GM18868 (cell line): ENCODE data around the gene TMEM121.
"Not testable (repeated sequence)": the region's sequence is repeated elsewhere in the genome, so short reads cannot be mapped to it uniquely, and the experiment has no call there.

ENCODE experiments used
- ATAC-seq: cut with Tn5 transposase; IDR thresholded peaks from one replicate; pipeline ENCODE4 v1.9.1; 2021; ENCODE audit warnings: mild to moderate bottlenecking, moderate library complexity; ENCODE audit not compliant: unreplicated experiment

TMEM121 gene

DNA sequence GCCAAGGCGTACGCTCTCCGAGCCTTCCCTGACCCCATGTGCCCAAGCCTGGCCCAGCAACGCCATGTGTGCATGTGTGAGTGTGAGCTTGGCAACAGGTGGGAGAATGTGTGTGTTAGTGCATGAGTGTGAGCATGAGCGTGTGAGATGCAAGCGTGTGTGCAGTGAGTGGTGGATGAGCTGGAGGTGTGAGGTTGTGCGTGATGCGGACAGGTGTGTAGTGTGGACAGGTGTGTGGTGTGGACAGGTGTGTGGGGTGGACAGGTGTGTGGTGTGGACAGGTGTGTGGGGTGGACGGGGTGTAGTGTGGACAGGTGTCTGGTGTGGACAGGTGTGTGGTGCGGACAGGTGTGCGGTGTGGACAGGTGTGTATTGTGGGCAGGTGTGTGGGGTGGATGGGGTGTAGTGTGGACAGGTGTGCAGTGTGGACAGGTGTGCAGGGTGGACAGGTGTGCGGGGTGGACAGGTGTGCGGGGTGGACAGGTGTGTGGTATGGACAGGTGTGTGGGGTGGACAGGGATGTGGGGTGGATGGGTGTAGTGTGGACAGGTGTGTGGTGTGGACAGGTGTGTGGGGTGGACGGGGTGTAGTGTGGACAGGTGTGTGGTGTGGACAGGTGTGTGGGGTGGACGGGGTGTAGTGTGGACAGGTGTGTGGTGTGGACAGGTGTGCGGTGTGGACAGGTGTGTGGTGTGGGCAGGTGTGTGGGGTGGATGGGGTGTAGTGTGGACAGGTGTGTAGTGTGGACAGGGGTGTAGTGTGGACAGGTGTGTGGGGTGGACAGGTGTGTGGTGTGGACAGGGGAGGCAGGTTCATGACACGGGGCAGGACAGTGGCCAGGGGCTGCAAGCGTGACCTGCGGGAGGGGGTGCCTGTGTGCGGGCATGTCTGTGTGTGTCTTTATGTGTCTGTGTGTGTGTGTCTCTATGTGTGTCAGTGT, 41.1 kb downstream of the TMEM121 start:
- not testable (repeated sequence) for ATAC-seq

DNA sequence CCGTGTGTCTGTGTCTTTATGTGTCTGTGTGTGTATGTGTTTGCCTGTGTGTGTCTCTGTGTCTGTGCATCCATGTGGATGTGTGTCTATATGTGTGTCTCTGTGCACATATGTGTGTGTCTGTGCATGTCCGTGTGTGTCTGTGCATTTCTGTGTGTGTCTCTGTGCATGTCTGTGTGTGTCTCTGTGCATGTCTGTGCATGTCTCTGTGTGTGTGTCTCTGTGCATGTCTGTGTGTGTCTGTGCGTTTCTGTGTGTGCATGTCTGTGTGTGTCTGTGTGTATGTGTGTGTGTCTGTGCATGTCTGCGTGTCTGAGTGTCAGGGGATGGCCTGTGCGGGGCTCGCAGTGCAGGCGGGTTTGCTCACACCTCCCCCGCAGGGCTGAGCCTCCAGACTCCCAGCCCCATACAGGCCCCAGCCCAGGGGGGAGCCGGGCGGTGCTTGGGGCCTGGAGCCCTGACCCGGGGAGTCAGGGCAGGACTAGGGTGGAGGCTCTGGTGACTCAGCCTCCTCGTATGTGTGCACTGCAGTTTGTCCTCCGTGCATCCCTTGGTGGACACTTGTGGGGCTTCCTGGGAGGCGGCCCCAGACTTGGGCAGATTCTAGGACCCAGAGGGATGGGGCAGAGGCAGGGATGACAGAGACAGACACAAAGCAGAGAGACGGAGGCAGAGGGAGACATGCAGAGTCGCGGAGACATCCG, 41.9 kb downstream of the TMEM121 start:
- not testable (repeated sequence) for ATAC-seq

DNA sequence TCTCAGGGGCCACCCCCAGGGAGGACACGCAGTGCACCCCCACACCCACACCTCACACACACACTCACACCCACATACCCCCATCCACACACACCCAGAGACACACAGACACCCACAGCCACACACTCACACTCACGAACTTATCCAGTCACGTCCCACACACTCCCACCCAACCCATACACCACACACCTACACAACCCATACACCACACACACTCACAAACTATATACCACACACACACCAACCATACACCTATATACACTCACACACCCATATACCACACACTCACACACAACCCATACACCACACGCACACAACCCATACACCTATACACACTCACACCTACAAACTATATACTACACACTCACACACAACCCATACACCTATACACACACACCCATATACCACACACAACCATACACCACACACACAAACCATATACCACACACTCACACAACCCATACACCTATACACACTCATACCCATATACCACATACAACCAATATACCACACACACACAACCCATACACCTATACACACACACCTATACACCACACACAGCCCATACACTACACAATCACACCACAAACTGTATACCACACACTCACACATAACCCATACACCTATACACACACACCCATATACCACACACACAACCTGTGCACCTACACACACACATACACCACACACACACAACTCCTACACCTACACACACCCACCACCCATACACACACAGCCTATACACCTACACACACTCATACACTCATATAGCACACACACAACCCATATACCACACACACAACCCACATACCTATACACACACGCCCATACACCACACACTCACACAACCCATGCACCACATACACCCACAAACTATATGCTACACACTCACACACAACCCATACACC, 42.7 kb downstream of the TMEM121 start:
- no peak for ATAC-seq

DNA sequence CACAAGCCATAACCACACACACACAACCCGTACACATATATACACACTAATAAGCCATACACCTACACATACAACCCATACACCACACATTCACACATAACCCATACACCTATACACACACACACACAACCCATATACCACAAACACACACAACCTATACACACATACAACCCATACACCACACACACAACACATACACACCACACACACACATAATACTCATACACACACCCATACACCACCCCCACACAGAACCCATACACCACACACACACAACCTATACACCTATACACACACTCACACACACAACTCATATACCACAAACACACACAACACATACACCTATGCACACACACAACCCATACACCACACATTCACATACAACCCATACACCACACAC, 44.1 kb downstream of the TMEM121 start:
- ATAC-seq: no peak

DNA sequence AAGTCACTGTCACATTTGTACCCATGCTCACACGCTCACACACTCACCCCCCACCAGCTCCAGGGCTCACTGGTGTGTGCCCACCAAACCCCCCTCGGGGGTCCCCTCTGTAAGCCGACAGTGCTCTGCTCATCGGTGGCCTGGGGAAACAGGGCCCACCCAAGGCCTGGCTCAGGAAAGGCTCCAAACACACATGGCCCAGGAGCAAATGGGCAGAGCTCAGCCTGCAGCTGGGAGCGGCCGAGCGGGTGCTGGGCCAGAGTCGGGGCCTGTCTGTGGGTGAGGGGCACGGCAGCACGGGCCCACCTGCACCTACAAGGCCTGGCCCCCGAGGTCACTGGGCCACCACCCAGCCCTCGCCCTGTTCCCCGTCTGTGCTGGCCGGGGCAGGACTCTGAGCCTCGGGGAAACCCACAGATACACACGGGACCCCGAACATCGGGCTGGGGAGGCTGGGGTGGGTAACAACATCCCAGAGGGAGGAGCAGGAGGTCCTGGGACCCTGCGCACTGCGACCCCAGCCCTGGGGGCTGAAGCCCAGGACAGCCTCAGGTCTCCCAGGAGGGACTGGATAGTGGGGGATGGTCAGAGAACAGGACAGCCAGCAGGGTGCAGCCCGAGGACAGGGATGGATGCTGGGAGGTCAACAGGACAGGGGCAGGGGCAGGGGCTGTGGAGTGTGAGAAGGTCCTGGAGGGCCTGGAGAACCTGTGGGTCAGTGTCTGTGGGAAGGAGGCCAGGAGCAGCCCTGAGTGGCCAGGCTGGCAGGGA, 45.0 kb downstream of the TMEM121 start:
- ATAC-seq: not testable (repeated sequence)

DNA sequence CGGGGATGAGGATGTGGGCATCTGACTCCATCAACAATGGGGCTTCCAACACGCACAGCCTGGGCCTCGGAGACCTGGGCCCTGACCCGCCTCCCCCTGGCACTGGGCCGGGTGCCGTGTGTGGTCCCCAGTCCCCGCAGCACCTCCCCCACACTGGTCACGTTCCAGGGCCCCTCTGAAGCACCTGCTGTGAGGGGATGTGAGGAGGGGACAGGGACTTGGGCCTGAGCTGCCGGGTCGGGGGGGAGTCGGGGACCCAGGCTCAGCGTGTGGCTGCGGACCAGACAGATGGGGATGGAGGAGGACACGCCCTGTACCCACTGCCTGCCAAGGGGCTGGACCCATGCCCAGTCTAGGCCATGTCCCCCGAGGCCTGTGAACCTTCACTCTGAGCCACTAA, 45.7 kb downstream of the TMEM121 start:
- ATAC-seq: not testable (repeated sequence)

DNA sequence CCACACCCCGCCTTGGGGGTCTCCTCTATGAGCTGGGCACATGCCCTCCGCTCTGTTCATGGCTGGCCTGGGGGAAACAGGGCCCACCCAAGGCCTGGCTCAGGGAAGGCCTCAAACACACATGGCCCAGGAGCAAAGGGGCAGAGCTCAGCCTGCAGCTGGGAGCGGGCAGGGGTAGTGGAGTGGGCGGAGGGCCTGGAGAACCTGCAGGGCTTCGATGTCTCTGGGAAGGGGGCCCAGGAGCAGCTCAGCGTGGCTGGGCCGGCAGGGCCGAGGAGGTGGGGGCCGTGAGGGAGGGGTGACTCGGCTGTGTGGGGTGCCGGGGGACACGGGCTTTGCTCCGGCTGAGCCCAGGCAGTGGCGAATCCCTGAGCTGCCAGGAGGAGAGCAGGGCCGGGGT, 47.5 kb downstream of the TMEM121 start:
- ATAC-seq: not testable (repeated sequence)

DNA sequence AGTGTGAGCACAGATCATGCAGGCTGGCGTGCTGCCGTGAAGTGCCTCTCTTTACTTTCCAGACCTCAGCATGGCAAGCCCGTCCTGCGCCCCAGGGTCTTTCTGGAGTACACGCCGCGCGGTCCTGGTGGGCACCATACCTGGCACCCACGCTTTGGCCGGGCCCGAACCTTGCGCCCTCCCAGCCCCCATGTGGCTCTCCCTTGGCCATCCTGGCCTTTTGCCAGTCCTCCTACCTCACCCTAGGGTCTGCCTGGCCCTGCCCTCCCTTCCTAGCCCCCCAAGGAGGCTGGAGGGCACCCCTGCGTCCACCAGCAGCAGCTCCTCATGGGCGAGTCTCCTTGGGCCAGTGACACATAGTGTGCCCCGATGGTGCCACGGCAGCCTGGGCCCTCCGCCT, 48.0 kb downstream of the TMEM121 start:
- ATAC-seq: not testable (repeated sequence)

DNA sequence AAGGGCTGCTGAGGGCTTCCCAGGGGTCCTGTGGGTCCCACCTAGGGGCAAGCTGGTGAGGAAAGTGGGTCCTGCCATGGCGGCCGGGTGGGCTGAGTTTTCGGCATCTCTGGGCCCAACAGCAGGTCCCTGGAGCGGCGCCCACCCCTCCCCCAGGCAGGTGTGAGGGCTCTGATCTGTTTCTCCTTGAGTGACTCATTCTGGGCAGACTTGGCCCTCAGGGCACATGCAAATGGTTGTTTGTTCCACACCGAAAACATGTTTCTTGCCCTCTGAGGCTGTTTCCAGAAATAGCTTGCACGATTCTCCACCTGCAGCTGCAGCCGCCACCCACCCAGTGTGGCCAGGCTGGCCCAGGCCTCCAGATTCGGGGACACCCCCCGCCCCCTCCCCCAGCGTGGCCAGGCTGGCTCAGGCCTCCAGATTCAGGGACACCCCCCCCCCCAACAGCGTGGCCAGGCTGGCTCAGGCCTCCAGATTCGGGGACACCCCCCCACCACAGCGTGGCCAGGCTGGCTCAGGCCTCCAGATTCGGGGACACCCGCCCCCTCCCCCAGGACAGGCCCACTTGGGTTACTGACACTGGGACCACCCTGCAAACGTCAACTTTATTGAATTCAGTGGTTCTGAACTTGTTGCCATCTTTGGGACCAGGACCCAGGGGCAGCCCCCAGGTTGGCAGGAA, 48.8 kb downstream of the TMEM121 start:
- ATAC-seq: peak; percentile 55

DNA sequence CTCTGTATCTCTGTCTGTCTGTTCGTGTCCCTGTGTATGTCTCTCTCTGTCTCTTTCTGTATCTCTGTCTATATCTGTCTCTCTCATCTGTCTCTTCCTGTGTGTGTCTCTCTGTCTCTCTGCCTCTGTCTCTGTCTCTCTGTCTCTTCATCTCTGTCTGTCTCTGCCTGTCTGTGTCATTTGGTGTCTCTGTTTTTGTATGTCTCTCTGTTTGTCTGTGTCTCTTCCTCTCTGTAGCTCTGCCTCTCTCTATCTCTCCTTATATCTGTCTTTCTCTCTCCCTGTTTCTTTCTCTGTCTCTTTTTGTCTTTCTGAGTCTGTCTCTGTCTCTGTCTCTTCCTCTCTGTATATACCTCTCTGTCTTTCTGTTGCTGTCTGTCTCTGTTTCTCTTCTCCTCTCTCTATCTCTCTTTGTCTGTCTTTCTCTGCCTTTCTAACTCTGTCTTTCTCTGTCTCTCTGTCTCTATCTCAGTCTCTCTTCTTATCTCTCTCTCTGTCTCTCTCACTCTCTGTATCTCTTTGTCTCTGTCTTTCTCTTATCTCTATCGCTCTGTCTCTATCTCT, 50.2 kb downstream of the TMEM121 start:
- ATAC-seq: no peak

DNA sequence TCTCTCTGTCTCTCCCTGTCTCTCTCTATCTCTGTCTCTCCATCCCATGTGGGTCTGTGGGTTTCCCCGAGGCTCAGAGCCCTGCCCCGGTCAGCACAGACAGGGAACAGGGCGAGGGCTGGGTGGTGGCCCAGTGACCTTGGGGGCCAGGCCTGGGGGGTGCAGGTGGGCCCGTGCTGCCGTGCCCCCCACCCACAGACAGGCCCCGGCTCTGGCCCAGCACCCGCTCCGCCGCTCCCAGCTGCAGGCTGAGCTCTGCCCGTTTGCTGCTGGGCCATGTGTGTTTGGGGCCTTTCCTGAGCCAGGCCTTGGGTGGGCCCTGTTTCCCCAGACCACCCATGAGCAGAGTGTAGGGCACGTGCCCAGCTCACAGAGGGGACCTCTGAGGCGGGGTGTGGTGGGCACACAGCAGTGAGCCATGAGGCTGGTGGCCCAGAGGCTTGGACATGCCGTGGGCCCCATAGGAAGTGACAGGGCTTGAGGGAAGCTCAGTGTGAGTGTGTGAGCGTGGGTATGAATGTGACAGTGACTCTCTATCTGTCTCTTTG, 51.0 kb downstream of the TMEM121 start:
- ATAC-seq: no peak

DNA sequence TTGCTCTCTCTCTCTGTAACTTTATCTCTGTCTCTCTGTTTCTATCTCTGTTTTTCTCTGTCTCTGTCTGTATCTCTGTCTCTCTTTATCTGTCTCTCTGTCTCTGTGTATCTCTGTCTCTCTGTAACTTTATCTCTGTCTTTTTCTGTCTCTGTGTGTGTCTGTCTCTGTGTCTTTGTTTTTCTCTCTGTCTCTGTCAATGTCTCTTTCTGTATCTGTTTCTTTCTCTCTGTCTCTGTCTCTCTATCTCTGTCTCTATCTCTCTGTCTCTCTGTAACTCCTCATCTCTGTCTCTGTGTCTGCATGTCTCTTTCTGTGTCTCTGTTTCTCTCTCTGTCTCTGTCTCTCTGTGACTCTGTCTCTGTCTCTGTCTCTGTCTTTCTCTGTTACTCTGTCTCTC, 51.7 kb downstream of the TMEM121 start:
- no peak for ATAC-seq

DNA sequence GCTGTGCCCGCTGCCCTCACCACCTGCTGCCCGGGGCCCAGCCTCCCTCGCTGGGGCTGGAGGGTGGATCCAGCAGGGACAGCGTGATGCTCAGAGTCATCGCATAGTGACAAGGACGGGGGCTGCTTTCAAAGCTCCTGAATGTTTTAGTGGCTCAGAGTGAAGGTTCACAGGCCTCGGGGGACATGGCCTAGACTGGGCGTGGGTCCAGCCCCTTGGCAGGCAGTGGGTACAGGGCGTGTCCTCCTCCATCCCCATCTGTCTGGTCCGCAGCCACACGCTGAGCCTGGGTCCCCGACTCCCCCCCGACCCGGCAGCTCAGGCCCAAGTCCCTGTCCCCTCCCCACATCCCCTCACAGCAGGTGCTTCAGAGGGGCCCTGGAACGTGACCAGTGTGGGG, 52.8 kb downstream of the TMEM121 start:
- not testable (repeated sequence) for ATAC-seq
